Pulmonary artery endothelial cell (primary cell): ENCODE results near the gene ZDHHC11B. TPM values are rescaled to one million over a fixed set of nuclear protein-coding genes. Genes with fewer than 3 reads are reported as not detected.
"Not testable (repeated sequence)": the region's sequence is repeated elsewhere in the genome, so short reads cannot be mapped to it uniquely, and the experiment has no call there.

Experiments used
- DNase-seq: peaks from one replicate; pipeline ENCODE4 v3.0.0-alpha.2; 2011; ENCODE audit warnings: low read depth, low spot score
- total RNA-seq: library from RNA; depleted of rRNA; stranded (reverse); fragments of >200 nt; gene quantifications from 2 replicates; pipeline ENCODE4 v1.2.3, GENCODE V29; 2014

Gene ZDHHC11B
- total RNA-seq, 1 donor from 2014 or later, result not detected

GRCh38 chr5:717143-717542, 67.4 kb downstream of the ZDHHC11B start:
- no peak for DNase-seq

GRCh38 chr5:716740-717139, 67.8 kb downstream of the ZDHHC11B start:
- DNase-seq, result not testable (repeated sequence)

- DNase-seq, result not testable (repeated sequence)
These were observed 68.9 kb downstream of the ZDHHC11B start for GRCh38 chr5:715636-716035.

- not testable (repeated sequence) for DNase-seq
These were observed 70.1 kb downstream of the ZDHHC11B start for GRCh38 chr5:714215-715118.

GRCh38 chr5:713686-714085, 70.8 kb downstream of the ZDHHC11B start:
- not testable (repeated sequence) for DNase-seq

- not testable (repeated sequence) for DNase-seq
These were observed 75.5 kb downstream of the ZDHHC11B start for GRCh38 chr5:708848-709517.

GRCh38 chr5:708374-708773, 76.2 kb downstream of the ZDHHC11B start:
- not testable (repeated sequence) for DNase-seq

GRCh38 chr5:706127-706526, 78.4 kb downstream of the ZDHHC11B start:
- DNase-seq, result not testable (repeated sequence)

- DNase-seq, result not testable (repeated sequence)
These were observed 87.5 kb downstream of the ZDHHC11B start for GRCh38 chr5:696753-697702.

- DNase-seq, result not testable (repeated sequence)
These were observed 88.3 kb downstream of the ZDHHC11B start for GRCh38 chr5:696191-696590.

GRCh38 chr5:695475-695874, 89.1 kb downstream of the ZDHHC11B start:
- DNase-seq, result not testable (repeated sequence)

- not testable (repeated sequence) for DNase-seq
These were observed 90.5 kb downstream of the ZDHHC11B start for GRCh38 chr5:694042-694431.

GRCh38 chr5:693271-694041, 91.1 kb downstream of the ZDHHC11B start, which contains the start of gene TPPP:
TPPP (minus strand) TSS chr5:693352; CDS start chr5:678060, 15,292 bp downstream.
- not testable (repeated sequence) for DNase-seq

GRCh38 chr5:692529-693041, 91.9 kb downstream of the ZDHHC11B start:
- not testable (repeated sequence) for DNase-seq

- no peak for DNase-seq
These were observed 92.6 kb downstream of the ZDHHC11B start for GRCh38 chr5:691817-692528.

GRCh38 chr5:691049-691448, 93.5 kb downstream of the ZDHHC11B start:
- not testable (repeated sequence) for DNase-seq

GRCh38 chr5:690293-690692, 94.2 kb downstream of the ZDHHC11B start:
- DNase-seq, result not testable (repeated sequence)

GRCh38 chr5:688348-689010, 96.0 kb downstream of the ZDHHC11B start:
- DNase-seq, result not testable (repeated sequence)

- DNase-seq, result not testable (repeated sequence)
These were observed 97.6 kb downstream of the ZDHHC11B start for GRCh38 chr5:686936-687335.
